Measurements from ENCODE around the gene ZNF282.
"Not testable (repeated sequence)": the region's sequence is repeated elsewhere in the genome, so short reads cannot be mapped to it uniquely, and the experiment has no call there.

ZNF282 gene

GRCh38 chr7:149252378-149252777 is 57.0 kb downstream of the ZNF282 start:
- in situ Hi-C loops (cut with HindIII; ENCODE audit: low sequenced_read_pairs) = loop anchor here (5.0 to 10.0 kb wide), 3 partner anchors 50 to 108 kb away; partner anchors contain the start of genes ZNF282 and ZNF398

- in situ Hi-C loops (cut with HindIII; ENCODE audit: low sequenced_read_pairs) = loop anchor here (5.0 to 10.0 kb wide), 3 partner anchors 49 to 109 kb away; partner anchors contain the start of genes ZNF282 and ZNF398
Measured at GRCh38 chr7:149253665-149254064, 58.3 kb downstream of the ZNF282 start.

GRCh38 chr7:149254181-149254858 is 59.0 kb downstream of the ZNF282 start:
- in situ Hi-C loops (cut with HindIII; ENCODE audit: low sequenced_read_pairs) = loop anchor here (5.0 to 10.0 kb wide), 3 partner anchors 48 to 110 kb away; partner anchors contain the start of genes ZNF282 and ZNF398

DNA sequence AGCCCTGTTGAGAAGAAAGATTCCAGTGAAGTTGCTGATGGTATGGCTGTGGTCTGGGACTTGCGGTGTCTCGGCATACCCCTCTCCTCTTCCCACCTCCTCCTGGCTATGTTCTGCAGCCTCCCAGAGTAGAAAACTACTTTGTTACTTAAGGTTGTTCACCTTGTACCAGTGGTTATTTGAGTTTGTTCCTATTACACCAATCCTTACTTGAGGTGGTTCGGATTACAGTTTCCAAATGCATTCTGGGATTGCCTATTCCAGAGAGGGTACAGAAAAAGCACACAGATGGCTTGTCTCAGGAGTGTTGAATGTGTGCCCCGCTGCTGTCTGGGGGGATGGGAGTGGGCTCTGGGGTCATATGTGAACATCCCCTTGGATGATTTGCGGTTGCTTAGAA is 59.8 kb downstream of the ZNF282 start:
- in situ Hi-C loops (cut with HindIII; ENCODE audit: low sequenced_read_pairs) = loop anchor here (10.0 kb wide), 1 partner anchor 110 kb away; the partner anchor contains the start of gene ZNF398

DNA sequence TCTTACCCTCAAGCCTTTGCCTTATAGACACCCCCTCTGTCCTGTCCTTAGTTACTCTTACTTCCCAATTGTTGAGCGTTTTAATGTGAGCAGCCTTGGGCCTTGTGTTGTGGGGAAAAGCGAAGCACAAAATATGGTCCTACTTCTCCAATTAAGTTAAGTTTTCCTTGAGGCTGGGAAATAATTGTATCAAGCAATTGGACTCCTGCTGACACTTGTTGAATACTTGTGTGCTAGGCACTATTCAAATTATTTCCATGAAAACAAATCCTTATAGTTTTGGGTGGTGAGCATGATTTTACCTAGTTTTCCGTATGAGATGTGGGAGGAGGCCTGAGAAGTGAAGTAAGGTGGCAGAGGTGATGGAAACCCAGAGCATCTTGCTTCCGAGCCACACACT is 61.2 kb downstream of the ZNF282 start:
- in situ Hi-C loops (cut with HindIII; ENCODE audit: low sequenced_read_pairs) = loop anchor here (10.0 kb wide), 1 partner anchor 112 kb away; the partner anchor contains the start of gene ZNF398

DNA sequence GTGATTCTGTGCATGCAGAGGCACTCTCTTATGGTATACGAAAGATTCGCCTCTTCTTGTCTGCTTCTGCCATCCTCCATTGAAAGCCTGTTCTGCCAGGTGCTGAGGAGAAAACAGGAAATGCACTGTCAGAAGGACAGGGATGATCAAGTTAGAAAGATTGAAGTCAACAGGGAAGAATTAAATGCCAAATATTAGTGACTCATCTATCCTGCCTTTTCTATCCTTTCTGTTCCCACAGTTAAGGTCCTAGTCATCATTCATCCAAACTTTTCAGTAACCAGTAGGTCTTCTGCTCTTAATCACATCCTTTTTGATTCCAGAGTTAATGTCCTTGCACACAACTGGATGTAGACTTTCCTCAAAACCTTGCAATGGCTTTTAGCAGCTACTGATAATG is 61.8 kb downstream of the ZNF282 start:
- in situ Hi-C loops (cut with HindIII; ENCODE audit: low sequenced_read_pairs) = loop anchor here (10.0 kb wide), 1 partner anchor 112 kb away; the partner anchor contains the start of gene ZNF398

DNA sequence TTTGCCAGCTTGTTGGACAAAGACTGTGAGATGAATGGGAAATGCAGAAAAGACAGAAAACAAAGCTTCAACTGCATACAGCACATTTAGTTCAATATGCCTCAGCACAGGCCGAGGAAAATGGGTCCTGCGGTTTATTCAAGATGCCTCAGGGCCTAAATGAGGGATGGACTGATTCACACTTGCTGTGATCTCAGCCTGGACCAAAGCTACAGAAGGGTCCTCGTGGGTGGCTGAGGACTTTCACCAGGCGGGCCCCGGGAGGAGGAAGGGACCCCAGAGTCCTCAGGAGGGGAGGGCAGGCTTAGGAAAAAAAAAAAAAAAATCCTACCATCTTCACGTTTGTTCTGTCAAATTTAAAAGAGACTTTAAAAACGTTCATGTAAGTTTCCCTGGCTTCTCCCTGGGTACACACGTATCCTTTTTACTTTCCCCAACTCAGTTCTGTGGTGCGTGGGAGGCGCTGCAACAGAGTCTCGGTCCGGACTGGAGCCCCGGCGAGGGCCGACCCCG is 66.0 kb downstream of the ZNF282 start:
- in situ Hi-C loops (cut with HindIII; ENCODE audit: low sequenced_read_pairs) = no loop called here

GRCh38 chr7:149261829-149262617 is 66.7 kb downstream of the ZNF282 start, which contains the start of gene ZNF783:
ZNF783 (plus strand) TSS chr7:149262196; CDS start chr7:149262334, 138 bp downstream.
- in situ Hi-C loops (cut with HindIII; ENCODE audit: low sequenced_read_pairs) = no loop called here

DNA sequence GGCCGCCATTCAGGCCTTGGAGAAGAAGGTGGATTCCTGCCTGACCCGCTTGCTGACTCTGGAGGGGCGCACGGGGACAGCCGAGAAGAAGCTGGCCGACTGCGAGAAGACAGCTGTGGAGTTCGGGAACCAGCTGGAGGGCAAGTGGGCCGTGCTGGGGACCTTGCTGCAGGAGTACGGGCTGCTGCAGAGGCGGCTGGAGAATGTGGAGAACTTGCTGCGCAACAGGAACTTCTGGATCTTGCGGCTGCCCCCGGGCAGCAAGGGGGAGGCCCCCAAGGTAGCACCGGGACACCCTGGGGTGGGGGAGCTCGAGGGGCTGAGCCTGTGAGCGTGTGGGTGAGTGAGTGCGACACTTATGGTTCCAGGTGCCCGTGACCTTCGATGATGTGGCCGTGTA is 71.1 kb downstream of the ZNF282 start:
- in situ Hi-C loops (cut with HindIII; ENCODE audit: low sequenced_read_pairs) = no loop called here

GRCh38 chr7:149267733-149268132 is 72.4 kb downstream of the ZNF282 start:
- in situ Hi-C loops (cut with HindIII; ENCODE audit: low sequenced_read_pairs) = no loop called here

DNA sequence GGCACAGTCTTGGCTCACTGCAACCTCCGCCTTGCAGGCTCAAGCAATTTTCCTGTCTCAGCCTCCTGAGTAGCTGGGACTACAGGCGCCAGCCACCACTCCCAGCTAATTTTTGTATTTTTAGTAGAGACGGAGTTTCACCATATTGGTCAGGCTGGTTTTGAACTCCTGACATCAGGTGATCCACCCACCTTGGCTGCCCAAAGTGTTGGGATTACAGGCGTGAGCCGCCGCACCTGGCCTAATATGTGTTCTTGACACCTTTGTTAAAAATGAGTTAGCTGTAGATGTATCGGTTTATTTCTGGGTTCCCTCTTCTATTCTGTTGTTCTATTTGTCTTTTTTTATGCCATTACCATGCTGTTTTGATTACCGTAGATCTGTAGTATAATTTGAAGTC is 79.1 kb downstream of the ZNF282 start:
- in situ Hi-C loops (cut with HindIII; ENCODE audit: low sequenced_read_pairs) = not testable (repeated sequence)

Data from endothelial cell of hepatic sinusoid (primary cell).